Measurements from ENCODE around the gene C2CD4B.

Gene C2CD4B, protein sequence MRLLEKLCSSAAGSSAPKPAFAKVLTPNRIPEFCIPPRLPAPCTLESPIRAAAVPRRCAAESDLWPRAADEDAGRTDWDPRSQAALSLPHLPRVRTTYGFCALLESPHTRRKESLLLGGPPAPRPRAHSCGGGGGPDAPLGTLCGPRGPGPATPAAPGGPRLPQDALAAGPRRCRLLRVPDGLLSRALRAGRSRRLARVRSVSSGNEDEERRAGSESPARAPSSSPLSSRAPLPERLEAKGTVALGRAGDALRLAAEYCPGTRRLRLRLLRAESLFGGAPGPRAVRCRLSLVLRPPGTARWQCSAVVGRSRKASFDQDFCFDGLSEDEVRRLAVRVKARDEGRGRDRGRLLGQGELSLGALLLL

DNA sequence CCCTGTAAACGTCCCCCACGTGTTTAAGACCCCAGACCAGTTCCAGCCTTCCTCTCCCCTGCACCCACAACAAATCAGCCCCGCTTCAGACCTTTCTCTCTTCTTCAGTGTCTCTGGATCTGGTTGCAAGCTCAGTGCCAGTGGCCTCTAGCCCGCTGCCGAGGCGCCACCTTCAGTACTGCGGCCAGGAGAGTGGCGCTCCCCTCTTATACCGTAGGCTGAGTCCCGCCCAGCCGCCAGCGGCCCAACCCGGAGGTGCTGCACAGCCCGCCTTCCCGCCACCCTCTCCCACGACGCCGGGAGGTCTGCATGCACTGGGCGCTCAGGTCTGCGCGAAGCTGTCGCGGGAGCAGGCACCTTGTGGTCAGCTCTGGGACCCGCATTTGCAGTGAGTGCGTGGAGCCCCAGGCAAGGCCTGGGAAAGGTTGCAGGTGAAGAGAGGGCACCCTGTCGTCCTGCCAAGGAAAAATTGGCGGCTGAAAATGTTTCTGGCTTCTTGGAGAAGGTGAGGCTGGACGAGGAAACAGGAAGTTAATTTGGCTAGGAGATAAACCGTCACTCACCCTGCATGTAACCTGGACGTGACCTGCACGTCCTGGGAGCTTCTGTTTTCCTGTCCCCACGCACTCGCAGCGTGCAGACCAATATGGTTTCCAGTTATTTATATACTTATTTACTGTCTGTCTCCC, at the start of gene C2CD4B:
C2CD4B (minus strand) TSS at position 182 of the 689 bp plus-strand sequence. CDS start 301 bp downstream, outside the sequence.
- peak; percentile 13 to 23 for DNase-seq

DNA sequence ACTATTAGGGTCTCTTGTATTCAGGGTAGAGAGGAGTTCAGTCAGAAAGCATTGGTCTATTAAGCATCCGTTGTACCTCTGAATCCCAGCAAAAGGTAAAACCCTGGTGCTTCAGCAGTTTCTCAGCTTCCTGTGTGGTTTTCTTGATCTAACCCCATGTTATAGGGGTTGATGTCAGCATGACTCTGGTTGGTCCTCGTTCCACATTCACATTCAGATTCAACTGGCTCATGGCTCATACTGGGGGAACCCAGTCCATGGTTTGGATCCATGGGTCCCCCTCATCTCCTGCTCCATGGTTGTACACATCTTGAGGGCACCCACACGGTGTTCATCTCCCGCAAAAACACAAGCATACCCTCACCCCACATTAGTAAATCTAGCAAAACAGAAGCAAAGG, 47.7 kb upstream of the C2CD4B start:
- DNase-seq = no peak

DNA sequence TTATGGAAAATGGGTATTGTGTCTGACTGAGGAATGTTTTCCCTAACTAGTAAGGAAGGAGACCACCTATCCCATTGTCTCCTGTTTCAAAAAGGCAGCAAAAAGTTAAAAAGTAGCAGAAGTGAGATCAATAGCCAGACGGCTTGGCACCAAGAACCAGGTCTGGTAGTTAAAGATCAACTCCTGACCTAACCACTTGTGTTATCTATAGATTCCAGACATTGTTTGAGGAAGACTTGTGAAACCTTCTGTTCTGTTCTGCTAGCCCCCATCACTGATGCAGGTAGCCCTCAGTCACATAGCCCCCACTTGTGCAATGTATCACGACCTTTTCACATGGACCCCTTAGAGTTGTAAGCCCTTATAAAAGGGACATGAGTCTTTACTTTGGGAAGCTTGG, 46.3 kb upstream of the C2CD4B start:
- DNase-seq = no peak

DNA sequence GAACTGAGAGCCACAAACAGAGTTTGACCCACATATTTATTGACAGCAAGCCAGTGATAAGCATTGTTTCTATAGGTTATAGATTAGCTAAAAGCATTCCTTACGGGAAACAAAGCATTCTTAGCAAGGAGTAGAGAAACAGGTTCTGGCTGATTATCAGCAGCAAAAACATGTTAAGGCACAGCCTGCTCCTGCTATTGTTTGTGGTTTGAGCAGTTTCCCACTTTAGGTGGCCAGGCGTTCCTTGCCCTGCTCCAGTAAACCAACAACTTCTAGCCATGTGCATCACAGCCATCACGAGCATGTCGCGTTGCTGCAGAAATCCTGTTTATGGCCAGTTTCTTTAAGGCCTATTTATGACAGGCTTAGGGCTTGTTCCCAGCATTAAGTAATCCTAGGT, 44.7 kb upstream of the C2CD4B start:
- no peak for DNase-seq

DNA sequence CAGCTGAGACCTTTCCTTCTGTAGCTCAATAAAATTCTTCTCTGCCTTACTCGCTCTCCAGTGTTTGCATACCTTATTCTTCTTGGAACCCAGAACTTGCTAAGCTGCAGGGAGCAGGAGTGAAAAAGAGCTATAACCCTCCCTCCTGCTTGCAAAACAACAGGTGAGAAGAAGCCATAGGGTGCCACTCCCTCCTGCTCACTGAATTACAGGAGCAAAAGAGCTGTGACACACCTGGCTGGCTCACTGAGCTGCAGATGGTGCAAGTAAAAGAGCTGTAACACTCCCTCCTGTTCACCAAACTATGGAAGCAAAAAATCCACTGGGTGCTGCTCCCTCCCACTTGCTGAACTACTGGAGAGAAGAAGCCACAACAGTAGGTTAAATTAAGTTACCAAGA, 44.2 kb upstream of the C2CD4B start:
- DNase-seq = no peak

DNA sequence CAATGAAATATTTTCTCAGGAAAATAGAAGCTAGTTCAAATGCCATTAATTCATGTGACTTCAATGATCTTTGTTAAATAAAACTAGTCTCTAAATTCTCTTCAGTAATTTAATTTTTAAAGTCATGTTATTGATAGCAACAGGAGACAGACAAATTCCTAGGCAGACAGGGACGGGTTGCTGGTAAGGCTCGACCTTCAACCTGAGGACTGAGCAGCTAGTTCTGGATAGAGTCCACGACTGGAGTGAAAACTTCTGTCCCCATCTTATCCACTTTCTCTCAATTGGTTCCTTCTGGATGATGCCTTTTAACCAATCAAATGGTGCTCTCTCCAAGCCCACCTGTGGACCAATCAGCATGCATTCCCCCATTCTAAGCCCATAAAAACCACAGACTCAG, 43.8 kb upstream of the C2CD4B start:
- DNase-seq = no peak

DNA sequence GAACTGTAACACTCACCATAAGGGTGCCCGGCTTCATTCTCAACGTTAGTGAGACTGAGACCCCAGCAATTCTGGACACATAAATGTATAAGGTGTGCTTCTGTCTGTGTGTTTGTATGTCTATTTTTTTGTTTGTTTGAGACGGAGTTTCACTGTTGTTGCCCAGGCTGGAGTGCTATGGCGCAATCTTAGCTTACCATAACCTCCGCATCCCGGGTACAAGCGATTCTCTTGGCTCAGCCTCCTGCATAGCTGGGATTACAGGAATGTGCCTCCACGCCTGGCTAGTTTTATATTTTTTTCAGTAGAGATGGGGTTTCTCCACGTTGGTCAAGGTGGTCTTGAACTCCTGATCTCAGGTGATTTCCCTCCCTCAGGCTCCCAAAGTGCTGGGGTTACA, 43.3 kb upstream of the C2CD4B start:
- no peak for DNase-seq

DNA sequence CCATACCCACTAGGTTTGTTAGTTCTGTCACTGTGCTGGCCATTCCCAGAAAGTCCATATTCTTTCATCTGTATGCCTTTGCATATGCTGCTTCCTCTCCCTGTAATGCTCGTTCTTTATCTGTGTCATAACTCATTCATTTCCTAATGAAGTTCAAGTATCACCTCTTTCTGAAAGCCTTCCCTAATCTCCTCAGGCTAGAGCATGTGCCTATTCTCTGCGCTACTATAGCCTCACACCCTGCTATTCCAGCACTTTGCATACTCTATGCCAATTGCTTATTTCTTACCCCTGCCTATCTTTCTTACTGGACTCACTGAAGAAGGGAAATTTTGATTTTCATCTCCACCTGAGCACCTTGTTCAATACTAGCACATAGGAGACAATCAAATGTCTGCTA, 25.6 kb upstream of the C2CD4B start:
- no peak for DNase-seq

DNA sequence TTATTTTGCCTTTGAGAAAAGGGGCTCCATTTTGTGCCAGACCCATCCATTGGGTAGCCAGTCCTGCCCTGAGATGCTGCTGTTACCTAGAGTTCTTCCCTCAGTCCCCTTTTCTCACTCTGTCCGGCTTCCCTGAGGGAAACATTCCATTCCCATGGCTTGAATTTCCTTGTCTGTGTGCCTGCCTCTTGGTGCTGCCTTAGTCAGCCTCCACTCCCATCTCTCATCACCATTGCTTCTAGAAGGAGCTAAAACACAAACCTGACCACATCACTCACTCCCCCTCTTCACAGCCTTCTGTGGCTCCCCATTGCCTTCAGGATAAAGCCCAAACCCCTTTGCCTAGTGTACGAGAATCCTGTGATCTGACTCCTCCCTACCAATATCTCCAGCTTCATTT, 25.2 kb upstream of the C2CD4B start:
- DNase-seq = no peak

DNA sequence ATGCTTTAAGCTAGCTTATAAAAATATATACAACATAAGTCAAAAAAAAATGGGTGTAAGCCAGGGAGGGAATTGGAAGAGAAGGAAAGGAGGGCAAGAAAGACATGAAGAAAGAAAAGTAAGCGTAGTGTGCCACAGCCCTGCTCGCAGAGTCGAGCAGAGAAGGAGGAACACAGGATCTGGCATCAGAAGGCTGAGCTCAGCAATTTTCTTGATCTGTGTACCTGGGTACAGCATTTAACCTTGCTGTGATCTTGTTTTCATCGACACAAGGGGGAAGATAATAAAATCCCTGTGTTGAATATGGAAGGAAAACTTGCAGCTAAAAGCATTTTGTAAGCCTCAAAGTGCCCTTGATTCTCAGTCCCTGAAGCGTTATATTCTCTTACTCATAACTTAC, 23.7 kb upstream of the C2CD4B start:
- no peak for DNase-seq

DNA sequence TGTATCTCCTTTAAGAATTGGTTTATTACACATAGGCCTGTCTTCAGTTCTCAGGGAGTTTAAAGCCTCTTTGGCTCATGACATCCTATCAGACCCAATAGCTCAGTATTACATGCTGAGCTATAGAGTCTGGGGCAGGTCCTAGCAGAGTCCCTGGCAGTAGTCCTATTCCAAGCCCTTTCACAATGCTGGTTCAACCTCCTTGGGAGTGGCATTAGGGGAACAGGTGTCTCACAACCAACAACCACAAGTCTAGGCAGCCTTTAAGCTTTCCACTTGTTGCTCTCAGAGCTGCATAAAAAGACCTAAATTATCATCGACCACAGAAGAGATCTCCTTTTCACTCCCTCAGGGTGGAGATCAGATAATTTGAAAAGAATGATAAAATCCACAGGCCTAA, 22.8 kb upstream of the C2CD4B start:
- DNase-seq = no peak

DNA sequence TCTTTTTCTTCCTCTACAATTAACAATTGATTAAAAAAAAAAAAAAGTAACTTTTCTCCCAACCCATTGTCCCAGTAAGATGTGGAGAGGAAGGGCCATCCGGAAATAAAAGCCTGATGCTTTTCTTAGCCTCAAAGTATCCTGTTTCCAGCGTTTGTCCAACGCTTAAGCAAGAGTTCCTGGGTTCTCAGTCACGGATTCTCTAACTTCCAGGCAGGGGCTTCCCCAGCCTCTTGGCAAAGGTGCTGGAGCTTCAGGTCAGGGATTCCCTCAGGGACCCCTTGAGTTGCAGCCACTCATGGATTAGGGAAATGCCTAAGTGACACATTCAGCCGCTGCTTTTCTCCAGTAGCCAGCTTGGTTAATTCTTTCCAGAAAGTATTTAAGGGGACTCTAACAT, 22.3 kb upstream of the C2CD4B start:
- DNase-seq = no peak

DNA sequence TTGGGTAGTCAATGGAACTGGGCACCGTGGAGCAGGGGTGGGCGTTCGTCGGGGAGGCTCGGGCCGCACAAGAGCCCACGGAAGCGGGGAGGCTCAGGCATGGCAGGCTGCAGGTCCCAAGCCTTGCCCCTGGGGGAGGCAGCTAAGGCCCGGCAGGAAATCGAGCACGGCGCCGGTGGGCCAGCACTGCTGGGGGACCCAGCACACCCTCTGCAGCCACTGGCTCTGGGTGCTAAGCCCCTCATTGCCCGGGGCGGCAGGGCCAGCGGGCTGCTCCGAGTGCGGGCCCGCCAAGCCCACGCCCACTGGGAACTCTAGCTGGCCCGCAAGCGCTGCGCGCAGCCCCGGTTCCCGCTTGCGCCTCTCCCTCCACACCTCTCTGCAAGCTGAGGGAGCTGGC, 21.5 kb upstream of the C2CD4B start:
- DNase-seq = no peak

DNA sequence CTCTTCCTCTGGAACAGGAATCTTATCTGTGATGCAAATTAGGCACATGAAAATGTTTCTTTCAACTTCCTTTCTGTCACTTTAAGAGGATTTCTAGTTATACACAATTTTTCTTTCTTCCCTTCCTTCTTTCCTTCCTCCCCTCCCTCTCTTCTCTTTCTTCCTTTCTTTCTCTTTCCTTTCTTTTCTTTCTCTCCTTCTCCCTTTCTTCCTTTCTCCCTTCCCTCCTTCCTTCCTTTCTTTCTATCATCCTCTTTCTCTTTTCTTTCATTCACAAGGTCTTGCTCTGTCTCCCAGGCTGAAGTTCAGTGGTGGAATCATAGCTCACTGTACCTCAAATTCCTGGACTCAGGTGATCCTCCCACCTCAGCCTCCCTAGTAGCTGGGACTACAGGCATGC, 18.0 kb upstream of the C2CD4B start:
- no peak for DNase-seq

DNA sequence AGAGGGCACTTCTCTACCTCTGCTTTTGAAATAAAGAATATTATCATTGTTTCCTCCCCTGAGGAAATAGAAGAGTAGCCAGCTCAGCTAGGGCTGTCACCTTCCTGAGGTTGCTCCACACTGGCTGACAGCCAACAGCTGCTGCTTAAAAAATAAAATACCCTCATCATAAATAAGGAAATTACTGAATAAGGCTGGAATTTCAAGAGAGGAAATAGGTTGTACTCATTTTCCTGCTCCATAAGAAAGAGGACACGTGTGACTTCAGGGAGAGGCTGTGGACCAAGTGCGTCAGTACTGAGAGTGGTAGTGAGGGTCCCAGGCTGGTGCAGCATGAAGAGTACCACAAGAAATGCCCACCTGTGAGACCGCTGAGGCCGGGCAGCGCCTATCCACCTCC, 8.1 kb upstream of the C2CD4B start:
- no peak for DNase-seq

DNA sequence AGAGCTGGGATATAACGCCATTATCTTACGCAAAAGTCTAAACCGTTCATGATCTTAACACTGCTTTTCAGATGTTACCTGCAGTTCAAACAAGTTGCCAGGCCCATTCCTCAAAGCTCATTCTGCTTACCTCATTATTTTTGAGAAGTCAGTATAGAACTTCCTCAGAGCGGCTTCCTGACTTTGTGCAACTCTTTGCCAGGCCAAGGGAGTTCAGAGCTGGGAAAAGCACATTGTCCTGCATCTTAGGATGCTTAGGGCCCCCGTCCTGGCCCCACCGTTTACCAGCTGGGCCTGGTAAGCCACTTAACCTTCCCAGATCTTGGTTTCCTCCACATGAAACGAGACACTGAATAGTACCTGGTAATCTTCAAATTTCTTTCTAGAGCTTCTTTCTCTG, 6.8 kb upstream of the C2CD4B start:
- DNase-seq = no peak

DNA sequence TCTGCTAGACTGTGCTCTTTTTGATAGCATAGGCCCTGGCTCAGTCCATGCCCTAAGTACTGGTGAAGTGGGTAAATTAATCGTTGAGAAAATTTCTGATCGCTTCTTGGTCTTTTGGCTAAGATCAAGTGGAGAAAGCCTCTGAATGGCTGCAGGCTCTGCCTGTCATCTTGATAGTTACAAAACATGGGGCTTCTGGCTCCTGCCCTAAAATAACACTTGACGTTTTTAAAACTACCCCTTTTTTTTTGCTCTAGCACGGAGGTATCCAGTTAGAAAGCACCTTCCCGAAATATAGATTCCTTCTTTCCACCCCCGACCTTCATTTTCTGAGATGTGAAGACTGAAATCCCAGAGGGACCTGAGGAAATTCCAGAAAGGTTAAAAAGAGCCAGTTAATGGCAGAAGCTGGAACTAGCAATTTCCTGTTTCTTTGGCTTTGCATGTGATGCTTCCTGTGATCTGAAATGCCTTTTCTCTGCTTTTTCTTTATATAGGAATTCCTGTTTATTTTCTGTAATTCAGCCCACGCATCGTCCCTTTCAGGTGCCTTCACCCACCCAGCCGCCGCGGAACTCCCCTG, 799 bp upstream of the C2CD4B start:
- no peak for DNase-seq

DNA sequence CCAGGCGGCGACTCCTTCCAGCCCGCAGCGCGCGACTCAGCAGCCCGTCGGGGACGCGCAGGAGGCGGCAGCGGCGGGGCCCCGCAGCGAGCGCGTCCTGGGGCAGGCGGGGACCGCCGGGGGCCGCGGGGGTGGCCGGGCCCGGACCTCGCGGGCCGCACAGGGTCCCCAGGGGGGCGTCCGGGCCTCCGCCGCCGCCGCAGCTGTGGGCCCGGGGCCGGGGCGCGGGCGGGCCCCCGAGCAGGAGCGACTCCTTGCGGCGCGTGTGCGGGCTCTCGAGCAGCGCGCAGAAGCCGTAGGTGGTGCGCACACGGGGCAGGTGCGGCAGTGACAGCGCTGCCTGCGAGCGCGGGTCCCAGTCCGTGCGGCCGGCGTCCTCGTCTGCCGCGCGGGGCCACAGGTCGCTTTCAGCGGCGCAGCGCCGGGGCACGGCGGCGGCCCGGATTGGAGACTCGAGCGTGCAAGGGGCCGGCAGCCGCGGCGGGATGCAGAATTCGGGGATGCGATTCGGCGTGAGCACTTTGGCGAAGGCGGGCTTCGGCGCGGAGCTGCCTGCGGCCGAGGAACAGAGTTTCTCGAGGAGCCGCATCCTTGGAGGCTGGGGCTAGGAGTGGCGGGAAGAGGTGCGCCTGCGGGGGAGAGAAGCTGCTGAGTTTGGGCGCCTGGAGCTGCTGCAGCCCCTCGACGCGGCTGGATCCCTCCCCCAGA, 535 bp downstream of the C2CD4B start:
- DNase-seq = no peak

DNA sequence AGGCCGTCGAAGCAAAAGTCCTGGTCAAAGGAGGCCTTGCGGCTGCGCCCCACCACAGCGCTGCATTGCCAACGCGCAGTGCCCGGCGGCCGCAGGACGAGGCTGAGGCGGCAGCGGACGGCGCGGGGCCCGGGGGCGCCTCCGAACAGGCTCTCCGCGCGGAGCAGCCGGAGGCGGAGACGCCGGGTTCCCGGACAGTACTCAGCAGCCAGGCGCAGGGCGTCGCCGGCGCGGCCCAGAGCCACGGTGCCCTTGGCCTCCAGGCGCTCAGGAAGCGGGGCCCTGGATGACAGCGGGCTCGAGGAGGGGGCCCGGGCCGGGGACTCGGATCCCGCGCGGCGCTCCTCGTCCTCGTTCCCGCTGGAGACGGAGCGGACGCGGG, 1.1 kb downstream of the C2CD4B start:
- no peak for DNase-seq

DNA sequence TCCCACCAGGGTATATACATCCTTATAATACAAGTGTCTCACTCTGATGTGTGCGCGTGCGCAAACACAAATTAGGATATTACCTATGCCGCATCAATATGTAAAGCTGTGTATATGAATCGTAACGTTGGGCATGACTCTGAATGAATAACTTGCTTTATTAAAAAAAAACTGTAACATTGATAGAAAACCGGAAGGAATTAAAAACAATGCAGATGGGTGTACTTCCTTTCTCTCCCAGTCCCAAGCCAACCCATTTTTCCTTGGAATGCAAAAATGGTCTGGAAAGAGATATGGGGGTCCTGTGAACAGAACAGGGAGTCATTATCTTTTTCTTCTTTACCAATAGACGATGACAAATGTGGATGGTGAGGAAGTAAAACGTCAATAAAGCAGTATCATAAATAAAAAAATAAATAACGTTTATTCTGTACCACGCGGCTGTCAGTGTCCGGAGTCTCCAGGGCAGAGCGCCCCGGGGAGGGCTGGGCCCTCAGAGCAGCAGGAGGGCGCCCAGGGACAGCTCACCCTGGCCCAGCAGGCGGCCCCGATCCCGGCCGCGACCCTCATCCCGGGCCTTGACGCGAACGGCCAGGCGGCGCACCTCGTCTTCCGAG, 1.6 kb downstream of the C2CD4B start:
- DNase-seq = no peak

DNA sequence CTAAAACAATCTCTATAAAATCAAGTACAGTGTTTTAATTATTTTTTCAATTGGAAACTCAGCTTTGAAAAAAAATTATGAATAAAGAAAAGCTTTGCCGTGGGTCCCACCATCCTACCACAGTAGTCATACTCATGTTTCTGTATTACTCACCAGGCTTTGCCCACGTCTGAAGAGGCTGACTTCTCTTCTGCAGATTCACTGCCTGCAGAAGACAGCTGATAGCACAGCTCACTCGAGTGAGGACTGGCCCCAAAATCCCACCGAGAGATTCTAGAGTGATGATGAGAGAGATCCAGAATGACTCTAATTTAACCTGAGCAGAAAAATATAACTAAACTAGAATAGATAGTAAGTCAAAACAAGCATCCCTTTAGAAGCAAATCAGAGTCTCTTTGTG, 11.9 kb downstream of the C2CD4B start:
- peak; percentile 21 to 30 for DNase-seq

DNA sequence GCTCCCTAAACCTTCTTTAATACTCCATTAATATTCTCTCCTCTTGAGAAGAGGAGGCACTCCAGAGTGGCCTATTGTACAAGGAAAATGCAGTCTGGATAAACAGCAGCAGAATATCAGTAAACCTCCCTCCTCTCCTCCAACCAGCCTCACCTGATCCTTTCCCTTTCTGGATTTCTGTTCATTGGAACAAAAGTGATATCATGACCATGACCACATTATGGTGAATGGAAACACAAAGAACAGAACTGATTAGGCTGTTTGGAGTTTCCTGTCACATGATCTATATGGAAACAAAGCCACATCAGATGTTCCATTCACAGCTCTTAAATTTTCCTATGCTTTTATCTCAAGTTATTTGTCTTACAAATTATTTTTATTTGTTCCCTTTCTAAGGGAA, 14.6 kb downstream of the C2CD4B start:
- no peak for DNase-seq

DNA sequence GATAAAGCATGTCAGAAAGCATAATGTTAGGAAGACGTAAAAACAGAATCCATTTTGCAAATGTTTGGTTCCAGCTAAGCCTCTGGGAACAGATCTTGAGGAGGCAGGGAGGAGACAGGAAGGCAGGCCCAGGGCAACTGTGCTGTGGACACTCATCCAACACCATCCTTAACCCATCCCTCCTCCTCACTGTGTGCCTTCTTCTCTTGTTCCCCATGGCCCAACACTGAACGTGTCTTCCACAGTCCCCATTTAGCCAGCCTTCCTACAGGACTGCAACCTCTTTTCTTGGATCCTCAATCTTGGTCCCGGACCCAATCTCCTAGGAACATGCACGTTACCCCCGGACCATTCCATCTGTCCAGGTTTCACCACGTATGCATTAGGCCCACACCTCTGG, 15.4 kb downstream of the C2CD4B start:
- DNase-seq = no peak

All from stimulated activated CD4-positive, alpha-beta T cell treated with anti-CD3 and anti-CD28 coated beads, Interleukin-2, amount 100 ng/mL, for 48 hours (primary cell).